Neural cell (in vitro differentiated cells): ENCODE measurements around the gene PCDHGC4.

Experiments used
- EP300 ChIP-seq: fragments of 450-650 bp; conservative IDR thresholded peaks from 2 replicates; pipeline ENCODE4 v1.6.1; 2014; ENCODE audit warnings: antibody characterized with exemption, mild to moderate bottlenecking, moderate library complexity; ENCODE audit not compliant: poor library complexity, severe bottlenecking
- EZH2 ChIP-seq: fragments of 200-600, 300-800 bp; shearing (Covaris generic), sonication (generic); IDR thresholded peaks from 2 replicates; pipeline ENCODE4 v1.6.1; 2014; ENCODE audit warnings: antibody characterized with exemption, low read length, borderline replicate concordance, mild to moderate bottlenecking; ENCODE audit not compliant: insufficient read depth, poor library complexity, severe bottlenecking
- MXI1 ChIP-seq: fragments of 450-650 bp; conservative IDR thresholded peaks from 2 replicates; pipeline ENCODE4 v1.6.1; 2014; ENCODE audit warnings: antibody characterized with exemption, mild to moderate bottlenecking; ENCODE audit not compliant: poor library complexity, severe bottlenecking
- POLR2AphosphoS5 ChIP-seq: IDR thresholded peaks from 2 replicates; pipeline ENCODE4 v1.6.1; 2012
- RAD21 ChIP-seq: fragments of 450-650 bp; conservative IDR thresholded peaks from 2 replicates; pipeline ENCODE4 v1.6.1; 2014; ENCODE audit warnings: antibody characterized with exemption, mild to moderate bottlenecking, moderate library complexity
- SMC3 ChIP-seq: fragments of 450-650 bp; conservative IDR thresholded peaks from 2 replicates; pipeline ENCODE4 v1.6.1; 2014; ENCODE audit warnings: antibody characterized with exemption, mild to moderate bottlenecking, moderate library complexity; ENCODE audit not compliant: poor library complexity
- TAF1 ChIP-seq: IDR thresholded peaks from 2 replicates; pipeline ENCODE4 v1.6.1; 2012; ENCODE audit warnings: low read depth
- TF ChIP-seq, protein P1 (sequence below): fragments of 450-650 bp; IDR thresholded peaks from 2 replicates; pipeline ENCODE4 v1.5.1; 2014; ENCODE audit warnings: antibody characterized with exemption, mild to moderate bottlenecking, moderate library complexity; ENCODE audit not compliant: poor library complexity, severe bottlenecking

DNA sequence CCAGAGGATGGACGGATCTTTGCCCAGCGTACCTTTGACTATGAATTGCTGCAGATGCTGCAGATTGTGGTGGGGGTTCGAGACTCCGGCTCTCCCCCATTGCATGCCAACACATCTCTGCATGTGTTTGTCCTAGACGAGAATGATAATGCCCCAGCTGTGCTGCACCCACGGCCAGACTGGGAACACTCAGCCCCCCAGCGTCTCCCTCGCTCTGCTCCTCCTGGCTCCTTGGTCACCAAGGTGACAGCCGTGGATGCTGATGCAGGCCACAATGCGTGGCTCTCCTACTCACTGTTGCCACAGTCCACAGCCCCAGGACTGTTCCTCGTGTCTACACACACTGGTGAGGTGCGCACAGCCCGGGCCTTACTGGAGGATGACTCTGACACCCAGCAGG is 5.9 kb downstream of the PCDHGC4 start:
- TF ChIP-seq, protein P1, sequence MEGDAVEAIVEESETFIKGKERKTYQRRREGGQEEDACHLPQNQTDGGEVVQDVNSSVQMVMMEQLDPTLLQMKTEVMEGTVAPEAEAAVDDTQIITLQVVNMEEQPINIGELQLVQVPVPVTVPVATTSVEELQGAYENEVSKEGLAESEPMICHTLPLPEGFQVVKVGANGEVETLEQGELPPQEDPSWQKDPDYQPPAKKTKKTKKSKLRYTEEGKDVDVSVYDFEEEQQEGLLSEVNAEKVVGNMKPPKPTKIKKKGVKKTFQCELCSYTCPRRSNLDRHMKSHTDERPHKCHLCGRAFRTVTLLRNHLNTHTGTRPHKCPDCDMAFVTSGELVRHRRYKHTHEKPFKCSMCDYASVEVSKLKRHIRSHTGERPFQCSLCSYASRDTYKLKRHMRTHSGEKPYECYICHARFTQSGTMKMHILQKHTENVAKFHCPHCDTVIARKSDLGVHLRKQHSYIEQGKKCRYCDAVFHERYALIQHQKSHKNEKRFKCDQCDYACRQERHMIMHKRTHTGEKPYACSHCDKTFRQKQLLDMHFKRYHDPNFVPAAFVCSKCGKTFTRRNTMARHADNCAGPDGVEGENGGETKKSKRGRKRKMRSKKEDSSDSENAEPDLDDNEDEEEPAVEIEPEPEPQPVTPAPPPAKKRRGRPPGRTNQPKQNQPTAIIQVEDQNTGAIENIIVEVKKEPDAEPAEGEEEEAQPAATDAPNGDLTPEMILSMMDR = no peak
- no peak for TF ChIP-seq RAD21
- TF ChIP-seq EP300 = no peak
- TF ChIP-seq EZH2 = no peak
- no peak for TF ChIP-seq POLR2AphosphoS5
- no peak for TF ChIP-seq SMC3
- TF ChIP-seq TAF1 = no peak
- no peak for TF ChIP-seq MXI1
